ENCODE results near the gene PPP2R5D. TPM values are rescaled to one million over a fixed set of nuclear protein-coding genes. Genes with fewer than 3 reads are reported as not detected.

The PPP2R5D gene
- 10 to 100 TPM; 48.5 to 65.6 TPM for total RNA-seq

GRCh38 chr6:42984001-42984923 lies at the start of gene PPP2R5D:
PPP2R5D (plus strand) TSS chr6:42984570; CDS start chr6:42984678, 108 bp downstream.

GRCh38 chr6:42960243-42961019 lies 23.9 kb upstream of the PPP2R5D start, which contains the start of gene GNMT:
GNMT (plus strand) TSS chr6:42960754; CDS start chr6:42960768, 14 bp downstream.

GRCh38 chr6:42978839-42979522 lies 5.4 kb upstream of the PPP2R5D start, which contains the start of gene PEX6:
PEX6 (minus strand) TSS chr6:42979181; CDS start chr6:42979150, 31 bp downstream.

GRCh38 chr6:43013843-43014433 lies 29.6 kb downstream of the PPP2R5D start, which contains the start of the genes KLHDC3 and MEA1:
KLHDC3 (plus strand) TSS chr6:43014249; CDS start chr6:43017193, 2,944 bp downstream.
MEA1 (minus strand) TSS chr6:43013946; CDS start chr6:43013813, 133 bp downstream.

GRCh38 chr6:43021270-43022047 lies 37.1 kb downstream of the PPP2R5D start, which contains the start of gene RRP36:
RRP36 (plus strand) TSS chr6:43021623; CDS start chr6:43021655, 32 bp downstream.

GRCh38 chr6:43053545-43054205 lies 69.3 kb downstream of the PPP2R5D start, which contains the start of gene CUL7:
CUL7 (minus strand) TSS chr6:43053851; CDS start chr6:43052788, 1,063 bp downstream.

GRCh38 chr6:43059168-43060033 lies 75.0 kb downstream of the PPP2R5D start, which contains the start of the genes KLC4 and MRPL2:
KLC4 (plus strand) TSS chr6:43059631; CDS start chr6:43061336, 1,705 bp downstream.
MRPL2 (minus strand) TSS chr6:43059434; CDS start chr6:43059381, 53 bp downstream.

Other genes with a start within 250 kb of the PPP2R5D start
- gene TBCC, start 238.5 kb upstream of the PPP2R5D start, total RNA-seq = 10 to 100 TPM; 37.2 to 49.0 TPM
- gene BICRAL, start 202.5 kb upstream of the PPP2R5D start, total RNA-seq = 1 to 10 TPM; 4.7 to 4.8 TPM
- gene RPL7L1, start 105.0 kb upstream of the PPP2R5D start, total RNA-seq = 100 to 1,000 TPM; 113 to 149 TPM
- gene PTCRA, start 68.5 kb upstream of the PPP2R5D start, total RNA-seq = under 1 TPM in 1 of 2 donors, not detected in 1; 0.33 TPM
- gene CNPY3, start 55.1 kb upstream of the PPP2R5D start, total RNA-seq = 10 to 100 TPM; 19.6 to 39.6 TPM
- not detected for gene GNMT, start 23.8 kb upstream of the PPP2R5D start, total RNA-seq
- 10 to 100 TPM; 20.3 to 27.5 TPM for gene PEX6, start 5.4 kb upstream of the PPP2R5D start, total RNA-seq
- gene MEA1, start 29.4 kb downstream of the PPP2R5D start, total RNA-seq = 10 to 100 TPM; 40.6 to 63.6 TPM
- gene KLHDC3, start 29.7 kb downstream of the PPP2R5D start, total RNA-seq = 10 to 100 TPM; 84.7 to 90.9 TPM
- gene RRP36, start 37.1 kb downstream of the PPP2R5D start, total RNA-seq = 100 to 1,000 TPM in 1 of 2 donors, 10 to 100 TPM in 1; 84.0 to 123 TPM
- gene CUL7, start 69.3 kb downstream of the PPP2R5D start, total RNA-seq = 10 to 100 TPM; 16.7 to 17.6 TPM
- gene MRPL2, start 74.9 kb downstream of the PPP2R5D start, total RNA-seq = 10 to 100 TPM; 19.6 to 38.6 TPM
- gene KLC4, start 75.1 kb downstream of the PPP2R5D start, total RNA-seq = 10 to 100 TPM in 1 of 2 donors, 1 to 10 TPM in 1; 8.7 to 14.1 TPM
- 10 to 100 TPM; 19.3 to 36.6 TPM for gene PTK7, start 91.7 kb downstream of the PPP2R5D start, total RNA-seq
- 10 to 100 TPM; 15.8 to 22.6 TPM for gene SRF, start 186.7 kb downstream of the PPP2R5D start, total RNA-seq
- 10 to 100 TPM; 26.0 to 31.0 TPM for gene CUL9, start 197.6 kb downstream of the PPP2R5D start, total RNA-seq
- 10 to 100 TPM; 43.6 to 71.9 TPM for gene DNPH1, start 244.9 kb downstream of the PPP2R5D start, total RNA-seq

Data from melanocyte of skin (primary cell).